SH-SY5Y (cell line): ENCODE results near the gene BTBD9.

Source experiments
- GATA2 ChIP-seq: IDR thresholded peaks from 2 replicates; pipeline ENCODE4 v1.6.1; 2011; ENCODE audit warnings: mild to moderate bottlenecking, low read depth, low read length
- GATA3 ChIP-seq: IDR thresholded peaks from 2 replicates; pipeline ENCODE4 v1.6.1; 2011; ENCODE audit warnings: low read depth, mild to moderate bottlenecking, low read length, moderate library complexity

DNA sequence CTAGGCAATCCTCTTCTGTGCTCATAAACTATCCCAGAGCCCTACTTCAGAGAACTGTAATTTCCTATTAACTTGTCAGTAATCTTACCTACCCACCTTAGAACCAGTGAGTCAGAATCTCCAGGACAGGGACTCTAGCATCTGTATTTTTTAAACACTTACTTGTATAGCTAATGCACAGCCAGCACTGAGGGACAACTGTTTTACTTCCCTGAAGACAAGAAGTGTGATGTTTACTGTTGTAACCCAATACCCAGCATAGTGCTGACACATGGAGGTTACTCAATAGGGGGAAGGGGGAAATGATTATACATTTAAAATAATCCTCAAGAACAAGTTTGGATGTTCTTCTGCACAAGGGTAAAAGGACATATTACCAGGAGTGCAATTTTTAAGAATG lies 130.8 kb downstream of the BTBD9 start:
- TF ChIP-seq GATA2 (no peak), GATA3 (no peak)
